Pancreas (tissue), 10 donors: Measurements from ENCODE around the gene ABL2. TPM values are rescaled to one million over a fixed set of nuclear protein-coding genes. Genes with fewer than 3 reads are reported as not detected.
"Not testable (repeated sequence)": the region's sequence is repeated elsewhere in the genome, so short reads cannot be mapped to it uniquely, and the experiment has no call there.

Experiments
- ATAC-seq, 4 donors: fragments of 200-7000 bp; cut with Tn5 transposase; one replicate each; pipeline versions ENCODE4 v1.8.0 to v1.9.1; 2020; ENCODE audit warnings: mild to moderate bottlenecking in 4 of 4, moderate library complexity in 4 of 4
- DNase-seq, 6 donors: peaks; one replicate each; pipeline ENCODE4 v3.0.0-alpha.2; 2020
- FAIRE-seq: peaks from 2 replicates; lab custom pipeline; 2012; peaks lifted over from hg19 to GRCh38; lab: Jason Lieb, UNC
- H3K27ac ChIP-seq, 4 donors: fragments of 200-600 bp; sonication (generic); 1 replicate in 3 of 4; 2 replicates in 1 of 4; pipeline versions ENCODE4 v1.5.0 to v1.8.0; 2020
- H3K27me3 ChIP-seq, 4 donors: fragments of 200-600 bp; one replicate each; pipeline ENCODE4 v1.8.0; 2021
- H3K36me3 ChIP-seq, 3 donors: fragments of 200-600 bp; sonication (generic) in 1 of 3; one replicate each; pipeline versions ENCODE4 v1.5.0 to v1.8.0; 2020 to 2021
- H3K4me1 ChIP-seq, 3 donors: fragments of 200-600 bp; one replicate each; pipeline ENCODE4 v1.8.0; 2021
- H3K4me3 ChIP-seq, 4 donors: fragments of 200-600 bp; sonication (generic) in 2 of 4; one replicate each; pipeline versions ENCODE4 v1.5.0 to v1.8.0; 2020 to 2021
- H3K9me3 ChIP-seq, 4 donors: fragments of 200-600 bp; one replicate each; pipeline ENCODE4 v1.8.0; 2021
- WGBS, 2 donors: extraction: QIAGEN DNeasy Blood & Tissue Kit; methylation state at CpG; one replicate each; pipeline ENCODE4 v1.1.7; 2013; 5-methylcytosine and 5-hydroxymethylcytosine counted together
- intact Hi-C, 3 donors: fragments of 100-400 bp; cut with DNase I; formaldehyde crosslinking; loops; one replicate each; pipeline versions ENCODE4 v1.11.1 to v1.14.2; 2022
- polyA plus RNA-seq, 2 donors: library from polyadenylated mRNA; stranded (reverse); fragments of 200-250 nt; gene quantifications; one replicate each; pipeline ENCODE4 v1.2.3, GENCODE V29; 2013
- total RNA-seq, 6 donors: library from RNA; stranded (reverse); fragmentation: NEBNext Ultra II Directional in 4 of 6; extraction: Animal tissue kit (Norgen Biotek cat#: 25700) in 4 of 6; gene quantifications; one replicate each; pipeline versions ENCODE4 v1.2.1 to v1.2.4, GENCODE V29; 2021 to 2023
- TF ChIP-seq, protein P1 (sequence below), 4 donors: fragments of 200-600 bp; sonication (generic) in 3 of 4; IDR thresholded peaks; one replicate each; pipeline versions ENCODE4 v1.5.0 to v1.8.0; 2021; ENCODE audit warnings: antibody characterized with exemption in 4 of 4
- donor health status: healthy with polysubstance abuse.
- donor health status: DM: no; HTN: no; CAD: no; lungs with moderate emphysema.
- donor health status: DM: no; HTN: no; CAD: no.
- donor health status: control.
- donor health status: control.
- donor health status: Bipolar disorder and iron deficiency.
- donor health status: DM: yes; HTN: yes; CAD: no.
- donor health status: DM: no; HTN: no; CAD: no.
- donor health status: DM: no; HTN: no; CAD: no.
- donor health status: DM: yes; HTN: yes; CAD: no.

ABL2 gene
- total and polyA plus RNA-seq, 8 donors: 3.4 to 13.8 (median 8.9) TPM

DNA sequence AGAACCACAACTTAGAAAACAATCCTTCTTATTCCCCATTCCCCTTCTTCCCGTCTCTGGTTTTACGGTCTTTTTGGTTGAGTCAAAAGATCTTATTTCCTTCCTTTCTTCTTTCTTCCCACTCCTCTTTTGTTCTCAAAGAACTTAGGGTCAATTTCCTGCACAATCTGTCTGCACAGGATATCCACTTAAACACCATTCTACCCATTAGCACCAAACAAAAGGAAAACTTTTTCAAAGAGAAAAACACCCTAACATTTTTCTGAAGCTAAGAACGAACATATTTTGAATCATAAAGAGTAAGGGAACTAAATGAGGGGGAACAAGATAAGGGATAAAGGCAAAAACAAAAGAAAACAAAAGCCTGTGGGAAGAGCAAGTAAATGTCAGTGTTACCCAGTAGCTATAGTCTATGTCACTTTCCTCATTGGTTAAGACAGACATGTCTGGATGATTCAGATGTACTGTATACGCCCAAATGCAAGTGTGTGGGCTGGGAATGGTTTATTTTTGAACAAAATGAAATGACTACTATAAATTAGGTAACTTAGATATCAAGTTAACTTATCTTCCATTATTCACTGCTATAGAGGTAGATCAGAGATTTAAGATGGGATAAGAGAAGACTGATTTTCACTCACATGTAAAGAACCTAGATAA lies 87.8 kb downstream of the ABL2 start:
- Histone ChIP-seq H3K9me3 (no peaks in the 10 kb centered on the region), H3K27ac (peak overlapping the region in 2 of 4 donors; percentile 6 to 56), H3K4me3 (peak overlapping the region in 1 of 4 donors; percentile 16), H3K4me1 (peaks cover 0 to 13% (median 10%) of the 10 kb centered on the region in 3 donors), H3K36me3 (no peaks in the 10 kb centered on the region), H3K27me3 (no peaks in the 10 kb centered on the region)
- TF ChIP-seq, protein P1, sequence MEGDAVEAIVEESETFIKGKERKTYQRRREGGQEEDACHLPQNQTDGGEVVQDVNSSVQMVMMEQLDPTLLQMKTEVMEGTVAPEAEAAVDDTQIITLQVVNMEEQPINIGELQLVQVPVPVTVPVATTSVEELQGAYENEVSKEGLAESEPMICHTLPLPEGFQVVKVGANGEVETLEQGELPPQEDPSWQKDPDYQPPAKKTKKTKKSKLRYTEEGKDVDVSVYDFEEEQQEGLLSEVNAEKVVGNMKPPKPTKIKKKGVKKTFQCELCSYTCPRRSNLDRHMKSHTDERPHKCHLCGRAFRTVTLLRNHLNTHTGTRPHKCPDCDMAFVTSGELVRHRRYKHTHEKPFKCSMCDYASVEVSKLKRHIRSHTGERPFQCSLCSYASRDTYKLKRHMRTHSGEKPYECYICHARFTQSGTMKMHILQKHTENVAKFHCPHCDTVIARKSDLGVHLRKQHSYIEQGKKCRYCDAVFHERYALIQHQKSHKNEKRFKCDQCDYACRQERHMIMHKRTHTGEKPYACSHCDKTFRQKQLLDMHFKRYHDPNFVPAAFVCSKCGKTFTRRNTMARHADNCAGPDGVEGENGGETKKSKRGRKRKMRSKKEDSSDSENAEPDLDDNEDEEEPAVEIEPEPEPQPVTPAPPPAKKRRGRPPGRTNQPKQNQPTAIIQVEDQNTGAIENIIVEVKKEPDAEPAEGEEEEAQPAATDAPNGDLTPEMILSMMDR (IDR thresholded peaks at IDR 0.05): no peak
- 88 to 95% methylated on average over 4 of the region's 4 CpGs for WGBS, 2 donors
- DNase-seq (no peak), FAIRE-seq (no peak), ATAC-seq (peak in 2 of 4 donors; percentile 41 to 62)
- intact Hi-C loops: no loop called here

DNA sequence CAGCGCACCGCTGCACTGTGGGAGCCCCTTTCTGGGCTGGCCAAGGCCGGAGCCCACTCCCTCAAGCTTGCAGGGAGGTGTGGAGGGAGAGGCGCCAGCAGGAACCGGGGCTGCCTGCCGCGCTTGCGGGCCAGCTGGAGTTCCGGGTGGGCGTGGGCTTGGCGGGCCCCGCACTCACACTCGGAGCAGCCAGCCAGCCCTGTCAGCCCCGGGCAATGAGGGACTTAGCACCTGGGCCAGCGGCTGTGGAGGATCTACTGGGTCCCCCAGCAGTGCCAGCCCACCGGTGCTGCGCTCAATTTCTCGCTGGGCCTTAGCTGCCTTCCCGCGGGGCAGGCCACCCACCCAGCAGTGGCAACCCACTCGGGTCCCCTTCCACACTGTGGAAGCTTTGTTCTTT lies 90.7 kb downstream of the ABL2 start:
- peaks cover 0 to 10% (median 9%) of the 10 kb centered on the region in 3 donors for H3K4me1 ChIP-seq
- H3K27ac ChIP-seq, H3K9me3 ChIP-seq, intact Hi-C loops, FAIRE-seq, H3K36me3 ChIP-seq, ATAC-seq, H3K27me3 ChIP-seq, H3K4me3 ChIP-seq: not testable (repeated sequence)
- DNase-seq: peak in 1 of 6 donors; percentile 45
- 97% methylated on average over 21 of the region's 21 CpGs for WGBS, 2 donors

DNA sequence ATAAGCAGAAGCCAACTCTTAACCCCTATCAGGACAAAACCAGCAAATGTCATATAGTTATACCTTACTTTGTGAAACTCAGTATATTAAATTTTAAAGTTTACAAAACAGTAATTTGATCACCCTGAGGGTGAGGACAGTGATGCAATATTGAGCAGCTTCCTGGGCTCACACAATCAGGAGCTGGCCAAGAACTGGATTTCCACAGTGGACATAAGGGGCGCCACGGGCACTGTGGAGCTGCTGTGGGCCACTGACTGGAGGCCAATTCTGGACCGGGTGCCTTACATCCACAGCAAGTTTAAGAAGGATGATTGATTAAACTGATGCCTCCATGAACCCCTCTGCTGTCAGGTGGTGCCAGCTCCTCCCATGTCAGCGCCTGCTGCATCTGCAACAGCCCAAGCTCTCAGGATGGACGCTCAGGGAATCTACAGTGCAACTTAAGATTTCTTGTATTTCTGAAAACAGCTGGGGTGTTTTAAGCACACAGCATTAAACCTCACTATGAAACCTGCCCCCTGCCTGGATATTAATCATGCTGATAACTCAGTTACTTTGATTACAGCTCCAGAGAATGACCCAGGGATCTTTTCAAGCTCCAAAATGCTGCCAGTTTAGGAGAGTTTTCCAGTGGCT lies 91.7 kb downstream of the ABL2 start:
- intact Hi-C loops: no loop called here
- H3K4me3 ChIP-seq: no peak overlapping the region
- TF ChIP-seq, protein P1 (IDR thresholded peaks at IDR 0.05): no peak
- FAIRE-seq: no peak
- ATAC-seq: peak in 3 of 4 donors; percentile 58 to 73 (median 64)
- 61 to 70% methylated on average over 5 of the region's 5 CpGs for WGBS, 2 donors
- H3K27ac ChIP-seq: no peak overlapping the region
- DNase-seq: no peak
- no peaks in the 10 kb centered on the region for H3K36me3 ChIP-seq
- H3K4me1 ChIP-seq: peaks cover 0 to 10% (median 9%) of the 10 kb centered on the region in 3 donors
- no peaks in the 10 kb centered on the region for H3K27me3 ChIP-seq
- H3K9me3 ChIP-seq: no peaks in the 10 kb centered on the region

DNA sequence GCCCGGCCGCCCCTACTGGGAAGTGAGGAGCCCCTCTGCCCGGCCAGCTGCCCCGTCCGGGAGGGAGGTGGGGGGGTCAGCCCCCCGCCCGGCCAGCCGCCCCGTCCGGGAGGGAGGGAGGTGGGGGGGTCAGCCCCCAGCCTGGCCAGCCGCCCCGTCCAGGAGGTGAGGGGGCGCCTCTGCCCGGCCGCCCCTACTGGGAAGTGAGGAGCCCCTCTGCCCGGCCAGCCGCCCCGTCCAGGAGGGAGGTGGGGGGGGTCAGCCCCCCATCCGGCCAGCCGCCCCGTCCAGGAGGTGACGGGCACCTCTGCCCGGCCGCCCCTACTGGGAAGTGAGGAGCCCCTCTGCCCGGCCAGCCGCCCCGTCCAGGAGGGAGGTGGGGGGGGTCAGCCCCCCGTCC lies 93.8 kb downstream of the ABL2 start:
- H3K36me3 ChIP-seq, H3K9me3 ChIP-seq, H3K4me1 ChIP-seq, ATAC-seq, intact Hi-C loops, H3K27ac ChIP-seq, FAIRE-seq, H3K4me3 ChIP-seq, H3K27me3 ChIP-seq: not testable (repeated sequence)
- peak in 1 of 6 donors; percentile 52 for DNase-seq
- 80 to 93% methylated on average over 5 to 23 of the region's 28 CpGs for WGBS, 2 donors

DNA sequence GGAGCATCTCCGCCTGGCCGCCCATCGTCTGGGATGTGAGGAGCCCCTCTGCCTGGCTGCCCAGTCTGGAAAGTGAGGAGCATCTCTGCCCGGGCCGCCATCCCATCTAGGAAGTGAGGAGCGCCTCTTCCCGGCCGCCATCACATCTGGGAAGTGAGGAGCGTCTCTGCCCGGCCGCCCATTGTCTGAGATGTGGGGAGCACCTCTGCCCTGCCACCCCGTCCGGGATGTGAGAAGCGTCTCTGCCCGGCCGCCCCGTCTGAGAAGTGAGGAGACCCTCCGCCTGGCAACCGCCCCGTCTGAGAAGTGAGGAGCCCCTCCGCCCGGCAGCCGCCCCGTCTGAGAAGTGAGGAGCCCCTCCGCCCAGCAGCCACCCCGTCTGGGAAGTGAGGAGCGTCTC lies 94.3 kb downstream of the ABL2 start:
- FAIRE-seq, ATAC-seq, H3K4me3 ChIP-seq, H3K27me3 ChIP-seq, intact Hi-C loops, H3K27ac ChIP-seq, H3K36me3 ChIP-seq, DNase-seq, H3K4me1 ChIP-seq, H3K9me3 ChIP-seq: not testable (repeated sequence)
- 94 to 100% methylated on average over 6 to 22 of the region's 27 CpGs for WGBS, 2 donors

DNA sequence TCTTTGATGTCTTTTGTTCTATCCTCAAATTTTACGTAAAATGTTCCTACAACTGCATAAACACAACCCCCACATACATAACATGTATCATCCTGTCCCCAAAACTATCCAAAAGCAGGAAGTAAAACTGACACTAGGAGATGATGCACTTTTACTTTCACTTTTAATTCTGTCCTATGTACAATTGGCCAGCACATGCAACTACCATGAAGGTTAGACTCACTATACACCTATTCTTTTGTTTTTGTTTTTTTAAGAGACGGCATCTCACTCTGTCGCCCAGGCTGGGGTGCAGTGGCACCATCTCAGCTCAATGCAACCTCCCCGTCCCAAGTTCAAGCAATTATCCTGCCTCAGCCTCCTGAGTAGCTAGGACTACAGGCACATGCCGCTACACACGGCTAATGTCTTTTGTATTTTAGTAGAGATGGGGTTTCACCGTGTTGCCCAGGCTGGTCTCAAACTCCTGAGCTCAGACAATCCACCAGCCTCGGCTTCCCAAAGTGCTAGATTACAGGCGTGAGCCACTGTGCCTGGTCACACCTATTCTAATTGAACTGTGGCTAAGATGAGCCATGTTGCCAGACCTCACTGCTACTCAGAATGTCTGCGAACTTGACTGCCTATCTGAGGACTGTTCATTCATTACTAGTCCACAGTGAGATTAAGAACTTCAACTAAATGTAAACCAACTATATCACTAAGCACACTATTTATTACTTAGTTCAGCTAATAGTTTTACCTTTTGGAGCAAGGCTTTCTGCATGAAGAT lies 99.6 kb downstream of the ABL2 start:
- ATAC-seq (peak in 3 of 4 donors; percentile 64 to 82 (median 81)), DNase-seq (no peak), FAIRE-seq (no peak)
- H3K4me1 ChIP-seq: peaks cover 0 to 24% (median 8%) of the 10 kb centered on the region in 3 donors
- H3K36me3 ChIP-seq: no peaks in the 10 kb centered on the region
- TF ChIP-seq, protein P1 (IDR thresholded peaks at IDR 0.05): no peak
- H3K9me3 ChIP-seq: no peaks in the 10 kb centered on the region
- 84 to 86% methylated on average over 10 of the region's 10 CpGs for WGBS, 2 donors
- H3K27me3 ChIP-seq: no peaks in the 10 kb centered on the region
- peak overlapping the region in 2 of 4 donors; percentile 20 to 57 for H3K27ac ChIP-seq
- peak overlapping the region in 1 of 4 donors; percentile 5 for H3K4me3 ChIP-seq
- intact Hi-C loops: no loop called here
